Measurements from ENCODE around the gene TNNI3. TPM values are rescaled to one million over a fixed set of nuclear protein-coding genes. Genes with fewer than 3 reads are reported as not detected.
A peak's percentile ranks its signal among the peaks of the same experiment; 100 is the strongest.

The TNNI3 gene
- total and polyA plus RNA-seq, 2 donors from 2014 or later, result 0.41 to 1.7 TPM

- no peak for FAIRE-seq
- TF ChIP-seq CTCF (IDR thresholded peaks at IDR 0.05; ENCODE audit: borderline replicate concordance, extremely low read depth, insufficient read depth), result no peak
- intact Hi-C loops (cut with DNase I), result no loop called here
- Histone ChIP-seq H3K27ac (ENCODE audit: low read depth in 2 of 2, low read length in 2 of 2) (peak overlapping the region; percentile 25 to 32), H3K9me3 (ENCODE audit: control insufficient read depth in 2 of 3, insufficient read depth in 1 of 3, low read length in 3 of 3) (no peaks in the 10 kb centered on the region), H3K27me3 (ENCODE audit: control insufficient read depth, insufficient read depth, low read length) (no peaks in the 10 kb centered on the region), H3K4me1 (ENCODE audit: control insufficient read depth in 2 of 3, insufficient read depth in 2 of 3, low read depth in 1 of 3, low read length in 3 of 3) (peaks cover 0 to 26% (median 0%) of the 10 kb centered on the region in 3 donors), H3K4me3 (ENCODE audit: low read length in 3 of 3) (no peak overlapping the region), H3K36me3 (ENCODE audit: control insufficient read depth in 2 of 3, insufficient read depth in 3 of 3, low read length in 3 of 3) (peaks cover 0 to 4% (median 0%) of the 10 kb centered on the region in 3 donors), H3K9ac (ENCODE audit: low read length in 3 of 3) (peak overlapping the region in 1 of 3 donors; percentile 46)
- peak in 2 of 5 donors; percentile 49 to 51 for DNase-seq
Observed at GRCh38 chr19:55114566-55115145, 42.9 kb downstream of the TNNI3 start.

- peak overlapping the region; percentile 63 to 83 for H3K27ac ChIP-seq (ENCODE audit: low read depth in 2 of 2, low read length in 2 of 2)
- no peak for FAIRE-seq
- H3K9ac ChIP-seq (ENCODE audit: low read length in 3 of 3), result peak overlapping the region in 1 of 3 donors; percentile 29
- peaks cover 0 to 6% (median 4%) of the 10 kb centered on the region in 3 donors for H3K36me3 ChIP-seq (ENCODE audit: control insufficient read depth in 2 of 3, insufficient read depth in 3 of 3, low read length in 3 of 3)
- H3K9me3 ChIP-seq (ENCODE audit: control insufficient read depth in 2 of 3, insufficient read depth in 1 of 3, low read length in 3 of 3), result no peaks in the 10 kb centered on the region
- no peak overlapping the region for H3K4me3 ChIP-seq (ENCODE audit: low read length in 3 of 3)
- no peak for TF ChIP-seq CTCF (IDR thresholded peaks at IDR 0.05; ENCODE audit: borderline replicate concordance, extremely low read depth, insufficient read depth)
- H3K27me3 ChIP-seq (ENCODE audit: control insufficient read depth, insufficient read depth, low read length), result no peaks in the 10 kb centered on the region
- peak; percentile 95 to 98 (median 96) for DNase-seq
- intact Hi-C loops (cut with DNase I), result no loop called here
- H3K4me1 ChIP-seq (ENCODE audit: control insufficient read depth in 2 of 3, insufficient read depth in 2 of 3, low read depth in 1 of 3, low read length in 3 of 3), result peaks cover 0 to 26% (median 0%) of the 10 kb centered on the region in 3 donors
Observed at GRCh38 chr19:55113570-55114039, 43.9 kb downstream of the TNNI3 start.

GRCh38 chr19:55112777-55113569, 44.6 kb downstream of the TNNI3 start:
- Histone ChIP-seq H3K36me3 (ENCODE audit: control insufficient read depth in 2 of 3, insufficient read depth in 3 of 3, low read length in 3 of 3) (peaks cover 0 to 6% (median 4%) of the 10 kb centered on the region in 3 donors), H3K4me1 (ENCODE audit: control insufficient read depth in 2 of 3, insufficient read depth in 2 of 3, low read depth in 1 of 3, low read length in 3 of 3) (peaks cover 0 to 21% (median 0%) of the 10 kb centered on the region in 3 donors), H3K9ac (ENCODE audit: low read length in 3 of 3) (peak overlapping the region in 1 of 3 donors; percentile 29), H3K27me3 (ENCODE audit: control insufficient read depth, insufficient read depth, low read length) (no peaks in the 10 kb centered on the region), H3K9me3 (ENCODE audit: control insufficient read depth in 2 of 3, insufficient read depth in 1 of 3, low read length in 3 of 3) (no peaks in the 10 kb centered on the region), H3K27ac (ENCODE audit: low read depth in 2 of 2, low read length in 2 of 2) (peak overlapping the region; percentile 63 to 83), H3K4me3 (ENCODE audit: low read length in 3 of 3) (no peak overlapping the region)
- peak; percentile 63 to 81 (median 66) for DNase-seq
- FAIRE-seq, result no peak
- intact Hi-C loops (cut with DNase I), result no loop called here
- no peak for TF ChIP-seq CTCF (IDR thresholded peaks at IDR 0.05; ENCODE audit: borderline replicate concordance, extremely low read depth, insufficient read depth)
